ENCODE measurements around the gene TXN.

The TXN gene

GRCh38 chr9:110244616-110245015 lies 11.7 kb downstream of the TXN start:
- H3K4me3 ChIP-seq (replicated peaks; ENCODE audit: low read depth, low read length) = no peak overlapping the region
- TF ChIP-seq, protein P1, sequence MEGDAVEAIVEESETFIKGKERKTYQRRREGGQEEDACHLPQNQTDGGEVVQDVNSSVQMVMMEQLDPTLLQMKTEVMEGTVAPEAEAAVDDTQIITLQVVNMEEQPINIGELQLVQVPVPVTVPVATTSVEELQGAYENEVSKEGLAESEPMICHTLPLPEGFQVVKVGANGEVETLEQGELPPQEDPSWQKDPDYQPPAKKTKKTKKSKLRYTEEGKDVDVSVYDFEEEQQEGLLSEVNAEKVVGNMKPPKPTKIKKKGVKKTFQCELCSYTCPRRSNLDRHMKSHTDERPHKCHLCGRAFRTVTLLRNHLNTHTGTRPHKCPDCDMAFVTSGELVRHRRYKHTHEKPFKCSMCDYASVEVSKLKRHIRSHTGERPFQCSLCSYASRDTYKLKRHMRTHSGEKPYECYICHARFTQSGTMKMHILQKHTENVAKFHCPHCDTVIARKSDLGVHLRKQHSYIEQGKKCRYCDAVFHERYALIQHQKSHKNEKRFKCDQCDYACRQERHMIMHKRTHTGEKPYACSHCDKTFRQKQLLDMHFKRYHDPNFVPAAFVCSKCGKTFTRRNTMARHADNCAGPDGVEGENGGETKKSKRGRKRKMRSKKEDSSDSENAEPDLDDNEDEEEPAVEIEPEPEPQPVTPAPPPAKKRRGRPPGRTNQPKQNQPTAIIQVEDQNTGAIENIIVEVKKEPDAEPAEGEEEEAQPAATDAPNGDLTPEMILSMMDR (IDR thresholded peaks at IDR 0.05; ENCODE audit: low read length, missing control alignments) = no peak
- no peak for DNase-seq (ENCODE audit: low read depth)

- no peak overlapping the region for H3K4me3 ChIP-seq (replicated peaks; ENCODE audit: low read depth, low read length)
- TF ChIP-seq, protein P1 (IDR thresholded peaks at IDR 0.05; ENCODE audit: low read length, missing control alignments) = no peak
- DNase-seq (ENCODE audit: low read depth) = no peak
Measured at GRCh38 chr9:110241858-110242321, 14.4 kb downstream of the TXN start.

DNA sequence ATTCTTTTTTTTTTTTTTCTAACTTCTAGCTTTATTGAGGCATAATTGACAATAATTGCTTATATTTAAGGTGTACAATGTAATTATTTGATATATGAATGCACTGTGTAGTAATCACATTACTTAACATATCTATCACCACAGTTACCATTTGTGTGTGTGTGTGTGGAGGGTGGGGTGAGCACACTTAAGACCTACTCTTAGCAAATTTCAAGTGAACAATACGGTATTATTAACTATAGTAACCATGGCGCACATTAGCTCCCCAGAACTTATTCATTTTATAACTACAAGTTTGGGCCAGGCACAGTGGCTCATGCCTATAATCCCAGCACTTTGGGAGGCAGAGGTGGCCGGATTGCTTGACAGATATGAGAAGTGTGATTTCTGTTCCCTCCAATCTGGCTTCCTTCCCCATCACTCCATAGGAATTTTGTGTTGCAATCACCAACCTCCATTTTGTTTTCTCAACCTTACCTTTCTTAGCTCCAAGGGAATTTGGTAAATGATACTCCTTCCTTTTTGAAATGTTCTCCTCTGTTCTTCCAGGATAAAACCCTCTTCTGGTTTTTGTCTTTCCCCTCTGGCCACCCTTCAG lies 14.9 kb downstream of the TXN start:
- TF ChIP-seq, protein P1 (IDR thresholded peaks at IDR 0.05; ENCODE audit: low read length, missing control alignments) = no peak
- DNase-seq (ENCODE audit: low read depth) = peak; percentile 46
- H3K4me3 ChIP-seq (replicated peaks; ENCODE audit: low read depth, low read length) = no peak overlapping the region

- DNase-seq (ENCODE audit: low read depth) = no peak
- TF ChIP-seq, protein P1 (IDR thresholded peaks at IDR 0.05; ENCODE audit: low read length, missing control alignments) = no peak
- no peak overlapping the region for H3K4me3 ChIP-seq (replicated peaks; ENCODE audit: low read depth, low read length)
Measured at GRCh38 chr9:110240198-110240597, 16.1 kb downstream of the TXN start.

GRCh38 chr9:110228321-110228720 lies 28.0 kb downstream of the TXN start:
- H3K4me3 ChIP-seq (replicated peaks; ENCODE audit: low read depth, low read length) = no peak overlapping the region
- TF ChIP-seq, protein P1 (IDR thresholded peaks at IDR 0.05; ENCODE audit: low read length, missing control alignments) = no peak
- DNase-seq (ENCODE audit: low read depth) = no peak

DNA sequence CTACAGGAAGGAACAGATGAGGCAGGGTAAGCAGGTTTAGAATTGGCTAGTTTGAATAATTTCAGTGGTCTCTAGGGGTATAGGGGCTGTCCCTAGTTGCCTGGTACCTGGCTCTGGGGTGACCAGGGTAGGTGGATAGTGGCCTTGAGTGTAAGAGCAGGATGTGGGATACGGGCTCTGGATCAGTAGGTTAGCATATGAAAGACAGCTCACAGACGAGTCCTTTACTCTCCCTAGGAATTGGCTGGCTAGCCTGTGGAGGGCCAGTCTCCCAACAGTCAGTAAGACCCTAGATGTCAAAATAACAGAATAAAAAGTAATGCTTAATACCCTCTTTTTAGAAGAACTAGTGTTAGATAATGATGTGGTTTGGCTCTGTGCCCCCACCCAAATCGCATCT lies 31.7 kb downstream of the TXN start:
- no peak for DNase-seq (ENCODE audit: low read depth)
- no peak overlapping the region for H3K4me3 ChIP-seq (replicated peaks; ENCODE audit: low read depth, low read length)
- TF ChIP-seq, protein P1 (IDR thresholded peaks at IDR 0.05; ENCODE audit: low read length, missing control alignments) = no peak

- no peak for DNase-seq (ENCODE audit: low read depth)
- TF ChIP-seq, protein P1 (IDR thresholded peaks at IDR 0.05; ENCODE audit: low read length, missing control alignments) = no peak
- H3K4me3 ChIP-seq (replicated peaks; ENCODE audit: low read depth, low read length) = no peak overlapping the region
Measured at GRCh38 chr9:110220809-110221208, 35.5 kb downstream of the TXN start.

All from fibroblast of pulmonary artery (primary cell).